CD4-positive, alpha-beta T cell treated with Interleukin-17A for 4 hours (primary cell): ENCODE measurements around the gene ARHGAP8.
A peak's percentile ranks its signal among the peaks of the same experiment; 100 is the strongest.

Source experiments
- DNase-seq: peaks from one replicate; pipeline ENCODE4 v3.0.0-alpha.2; 2020; ENCODE audit warnings: mixed read lengths

Gene ARHGAP8

DNA sequence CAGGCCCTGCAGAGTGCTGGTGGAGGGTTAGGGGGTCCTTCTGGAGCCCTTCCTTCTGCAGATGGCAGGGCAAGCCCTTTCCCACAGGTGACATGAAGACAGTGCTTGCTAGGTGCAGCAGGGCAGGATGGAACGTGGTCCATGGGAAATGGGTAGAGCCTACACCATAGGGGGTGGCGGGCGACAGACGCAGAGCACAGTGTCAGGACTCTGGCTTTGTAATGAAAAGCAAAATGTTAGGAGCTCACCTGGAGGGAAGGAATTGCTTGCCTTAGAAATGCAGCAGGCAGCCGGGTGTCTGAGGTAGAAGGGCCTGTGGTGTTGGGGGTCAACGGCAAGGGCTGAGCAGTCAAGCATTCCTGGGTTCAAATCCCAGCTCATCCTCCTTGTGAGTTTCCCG is 54.9 kb downstream of the ARHGAP8 start:
- no peak for DNase-seq

DNA sequence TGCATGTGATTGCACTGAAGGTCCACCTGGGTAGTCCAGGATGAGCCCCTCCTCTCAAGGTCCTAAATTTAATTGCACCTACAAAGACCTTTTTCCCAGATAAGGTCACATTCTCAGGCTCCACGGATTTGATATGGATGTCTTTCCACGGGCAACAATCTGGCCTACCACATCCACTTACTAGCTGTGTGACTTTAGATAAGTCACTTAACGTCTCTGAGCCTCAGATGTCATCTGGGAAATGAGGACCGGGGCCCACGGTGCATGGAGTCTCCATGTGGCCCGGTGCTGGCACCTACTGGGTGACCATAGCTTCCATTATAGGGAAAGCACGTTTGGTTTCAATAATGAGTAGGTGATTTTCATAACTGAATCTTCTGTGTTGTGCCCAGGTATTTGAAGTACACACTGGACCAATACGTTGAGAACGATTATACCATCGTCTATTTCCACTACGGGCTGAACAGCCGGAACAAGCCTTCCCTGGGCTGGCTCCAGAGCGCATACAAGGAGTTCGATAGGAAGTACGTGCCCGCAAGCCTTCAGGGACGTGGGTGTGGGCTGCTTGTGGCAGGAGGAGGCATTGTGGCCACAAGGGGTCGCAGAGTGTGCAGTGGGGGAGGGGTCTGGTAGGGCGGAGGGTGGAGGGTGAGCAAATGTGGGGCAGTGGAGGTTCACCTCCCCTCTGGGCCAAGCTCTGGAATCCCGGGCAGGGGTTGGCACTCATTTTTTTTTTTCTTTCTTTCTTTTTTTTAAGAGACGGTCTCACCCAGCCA is 55.7 kb downstream of the ARHGAP8 start:
- peak; percentile 7 for DNase-seq

- no peak for DNase-seq
Observed at GRCh38 chr22:44809456-44809855, 57.1 kb downstream of the ARHGAP8 start.

GRCh38 chr22:44811141-44811540 is 58.8 kb downstream of the ARHGAP8 start:
- DNase-seq = no peak

- DNase-seq = no peak
Observed at GRCh38 chr22:44813416-44813815, 61.0 kb downstream of the ARHGAP8 start.

DNA sequence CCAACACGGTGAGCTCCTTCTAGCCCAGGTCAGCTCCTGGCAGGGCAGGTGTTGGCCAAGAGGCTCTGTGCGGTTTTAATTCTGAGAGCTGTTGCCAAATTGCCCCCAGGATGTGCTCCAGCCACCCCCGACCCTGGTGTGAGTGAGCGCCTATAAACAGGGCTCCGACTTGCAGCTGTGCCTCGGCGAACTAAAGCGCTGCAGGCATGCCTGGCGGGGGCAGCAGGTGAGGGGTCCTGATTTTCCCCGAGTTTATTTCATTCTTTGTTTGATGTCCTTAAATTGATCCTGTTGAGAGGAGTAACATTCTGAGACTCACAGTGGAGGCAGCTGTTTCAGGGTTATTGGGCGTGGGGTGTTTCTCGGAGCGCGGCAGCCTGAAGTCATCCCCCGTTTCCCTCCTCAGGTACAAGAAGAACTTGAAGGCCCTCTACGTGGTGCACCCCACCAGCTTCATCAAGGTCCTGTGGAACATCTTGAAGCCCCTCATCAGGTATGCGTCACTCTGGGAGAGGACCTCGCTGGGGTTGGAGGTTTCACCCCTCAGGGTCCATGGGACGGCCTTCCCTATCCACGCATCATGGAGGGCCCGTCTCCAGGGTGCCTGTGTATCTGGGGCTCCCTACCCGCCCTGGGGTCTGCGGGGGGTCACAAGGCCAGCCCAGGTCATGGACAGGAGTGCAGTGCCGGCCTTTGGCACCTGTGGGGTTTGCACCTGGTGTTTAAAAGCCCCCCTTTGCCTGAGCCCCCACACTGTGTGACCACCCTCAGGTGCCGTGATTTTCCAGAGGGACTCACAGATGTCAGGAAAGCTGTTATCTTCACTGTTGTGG is 62.1 kb downstream of the ARHGAP8 start:
- DNase-seq = no peak

GRCh38 chr22:44815099-44816070 is 63.0 kb downstream of the ARHGAP8 start:
- DNase-seq = no peak

DNA sequence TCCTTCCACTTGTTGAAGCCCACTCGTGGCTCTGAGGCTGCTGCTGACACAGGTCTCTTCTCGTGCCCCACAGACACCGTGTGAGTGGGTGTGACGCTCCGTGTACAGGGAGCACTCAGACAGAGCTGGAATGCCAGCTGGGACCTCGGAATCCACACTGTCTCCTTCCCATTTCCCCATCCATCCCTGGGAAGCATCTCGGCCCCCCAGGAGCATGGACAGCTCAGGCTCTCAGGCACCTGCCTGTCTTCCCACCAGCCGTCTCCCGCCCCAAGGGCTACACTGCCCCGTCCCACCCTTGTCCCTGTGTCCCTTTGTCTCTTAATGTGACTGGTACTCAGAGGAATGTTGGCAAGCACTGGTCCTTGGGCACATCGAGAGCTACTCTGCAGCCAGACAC is 63.8 kb downstream of the ARHGAP8 start:
- no peak for DNase-seq

GRCh38 chr22:44818727-44819126 is 66.4 kb downstream of the ARHGAP8 start:
- no peak for DNase-seq

DNA sequence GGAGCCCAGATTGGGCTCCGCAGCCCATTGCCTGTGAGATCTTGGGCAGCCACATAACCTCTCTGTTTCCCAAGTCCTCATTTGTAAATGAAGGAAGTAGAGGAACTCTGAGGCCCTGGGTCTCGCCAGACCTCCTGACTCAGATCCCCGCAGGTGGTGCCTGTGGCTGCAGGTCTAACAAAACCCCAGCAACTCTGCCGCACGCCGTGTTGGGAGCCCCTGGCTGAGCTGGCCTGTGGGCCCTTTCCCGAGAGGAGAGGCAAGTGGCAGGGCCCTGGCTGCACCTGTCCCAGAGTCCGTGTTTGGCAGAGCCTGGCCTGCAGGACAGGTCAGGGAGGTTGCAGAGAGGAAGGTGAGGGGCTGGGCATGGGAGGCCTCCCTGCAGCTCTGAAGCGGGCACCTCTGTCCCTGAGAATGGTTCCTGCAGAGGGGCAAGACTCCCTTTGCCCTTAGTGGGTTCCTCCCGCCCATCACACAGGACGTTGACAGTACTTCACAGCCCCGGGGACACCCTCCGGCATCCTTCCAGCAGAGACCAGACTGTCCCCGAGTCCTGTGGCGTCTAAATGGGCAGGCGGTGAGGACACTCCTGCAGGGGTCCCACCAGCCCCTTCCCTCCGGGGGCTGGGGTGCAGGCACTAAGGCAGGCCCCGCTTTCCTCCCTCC is 67.7 kb downstream of the ARHGAP8 start:
- DNase-seq = no peak

DNA sequence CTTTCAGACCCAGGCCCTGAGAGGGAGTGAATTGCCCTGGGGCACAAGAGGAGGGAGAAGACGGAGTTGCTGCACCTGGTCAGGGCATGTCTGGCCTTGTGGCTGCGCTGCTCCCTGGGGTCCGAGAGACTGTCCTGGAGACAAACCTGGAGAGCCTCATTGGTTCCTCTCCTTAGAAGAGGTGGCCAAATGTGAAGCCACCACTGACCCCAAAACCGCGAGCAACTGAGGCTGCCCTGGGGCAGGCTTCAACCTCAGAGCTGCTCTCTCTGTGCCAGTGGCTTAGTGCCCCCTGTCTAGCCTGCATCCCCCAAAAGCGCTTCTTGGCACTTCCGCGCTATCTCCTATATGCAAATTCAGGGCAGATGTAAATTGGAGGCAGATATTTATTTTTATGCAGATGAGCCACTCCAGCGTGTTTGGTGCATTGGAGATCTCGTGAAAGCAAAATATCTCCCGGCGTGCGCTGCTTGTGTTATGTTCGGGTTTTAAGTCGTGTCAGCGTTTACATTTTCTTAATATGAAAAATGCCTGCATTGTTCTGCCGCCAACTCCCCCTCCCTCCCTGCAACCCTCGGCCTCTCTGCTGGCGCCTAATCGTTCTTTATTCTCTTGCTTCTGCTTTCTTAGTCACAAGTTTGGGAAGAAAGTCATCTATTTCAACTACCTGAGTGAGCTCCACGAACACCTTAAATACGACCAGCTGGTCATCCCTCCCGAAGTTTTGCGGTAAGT is 69.5 kb downstream of the ARHGAP8 start:
- no peak for DNase-seq

GRCh38 chr22:44822534-44822933 is 70.2 kb downstream of the ARHGAP8 start:
- DNase-seq = no peak

DNA sequence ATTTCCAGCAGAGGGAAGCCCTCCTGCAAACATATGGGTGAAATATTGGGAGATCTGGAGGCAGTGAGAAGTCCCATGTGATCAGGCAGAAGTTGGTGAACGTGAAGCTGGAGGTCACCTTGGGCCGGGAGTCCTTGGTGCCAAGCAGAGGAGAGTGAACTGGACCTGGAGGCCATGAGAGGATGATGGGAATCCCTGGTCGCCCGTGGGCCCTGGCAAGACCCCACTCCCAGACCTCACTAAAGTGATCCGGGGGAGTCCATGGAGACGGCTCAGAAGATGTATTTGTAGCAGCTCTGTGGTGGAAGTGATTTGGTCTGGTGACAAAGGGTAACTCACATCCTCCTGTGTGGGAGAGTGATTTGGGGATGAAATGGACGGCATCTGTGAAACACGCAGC is 71.0 kb downstream of the ARHGAP8 start:
- DNase-seq = no peak

- no peak for DNase-seq
Observed at GRCh38 chr22:44823806-44824205, 71.4 kb downstream of the ARHGAP8 start.

DNA sequence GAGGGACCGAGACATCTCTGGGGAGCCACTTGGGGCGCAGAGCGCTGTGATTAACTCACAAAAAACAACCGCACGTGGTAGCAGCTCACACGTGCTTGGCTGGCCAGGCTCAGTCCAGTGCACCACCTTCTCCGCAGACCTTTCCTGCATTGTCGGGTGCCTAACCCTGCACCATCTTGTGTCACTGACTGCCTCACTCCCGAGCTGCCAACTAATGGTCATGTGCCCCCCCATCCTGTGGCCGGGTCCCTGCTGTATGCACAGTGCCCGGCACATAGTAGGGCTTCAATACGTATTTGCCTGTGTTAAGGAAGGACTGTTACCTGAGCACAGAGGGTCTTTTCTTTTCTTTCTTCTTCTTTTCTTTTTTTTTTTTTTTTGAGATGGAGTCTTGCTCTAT is 71.9 kb downstream of the ARHGAP8 start:
- DNase-seq = no peak

DNA sequence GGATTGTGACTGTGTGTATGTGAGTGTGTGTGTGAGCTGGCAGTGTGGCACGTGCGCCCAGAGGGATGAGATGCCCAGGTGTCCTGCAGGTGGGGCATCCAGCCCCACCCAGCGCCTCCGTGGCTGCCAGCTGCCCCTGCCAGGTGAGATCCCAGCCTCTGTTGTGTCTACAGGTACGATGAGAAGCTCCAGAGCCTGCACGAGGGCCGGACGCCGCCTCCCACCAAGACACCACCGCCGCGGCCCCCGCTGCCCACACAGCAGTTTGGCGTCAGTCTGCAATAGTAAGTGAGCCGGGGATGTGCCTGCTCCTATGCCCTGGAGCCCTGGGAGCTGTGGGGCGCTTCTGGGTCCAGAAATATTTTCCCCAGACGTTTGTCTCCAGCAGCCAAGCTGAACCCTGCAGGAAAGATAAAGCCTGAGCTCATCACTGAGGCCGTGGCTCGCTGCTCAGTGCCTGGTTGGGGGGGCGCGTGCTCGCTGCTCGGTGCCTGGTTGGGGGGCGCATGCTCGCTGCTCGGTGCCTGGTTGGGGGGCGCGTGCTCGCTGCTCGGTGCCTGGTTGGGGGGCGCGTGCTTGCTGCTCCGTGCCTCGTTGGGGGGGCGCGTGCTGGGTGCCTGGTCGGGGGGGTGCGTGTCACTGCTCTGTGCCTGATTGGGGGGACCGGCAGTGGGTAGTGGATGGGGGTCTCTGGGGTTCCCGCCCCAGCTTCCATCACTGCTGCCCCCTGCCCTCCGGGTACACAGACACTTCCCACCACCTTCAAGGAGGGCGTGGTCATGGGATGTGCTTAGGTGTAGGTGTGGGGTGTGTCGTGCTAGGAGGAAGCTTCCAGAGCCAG is 73.2 kb downstream of the ARHGAP8 start:
- DNase-seq = no peak

- DNase-seq = no peak
Observed at GRCh38 chr22:44827666-44828190, 75.4 kb downstream of the ARHGAP8 start.

DNA sequence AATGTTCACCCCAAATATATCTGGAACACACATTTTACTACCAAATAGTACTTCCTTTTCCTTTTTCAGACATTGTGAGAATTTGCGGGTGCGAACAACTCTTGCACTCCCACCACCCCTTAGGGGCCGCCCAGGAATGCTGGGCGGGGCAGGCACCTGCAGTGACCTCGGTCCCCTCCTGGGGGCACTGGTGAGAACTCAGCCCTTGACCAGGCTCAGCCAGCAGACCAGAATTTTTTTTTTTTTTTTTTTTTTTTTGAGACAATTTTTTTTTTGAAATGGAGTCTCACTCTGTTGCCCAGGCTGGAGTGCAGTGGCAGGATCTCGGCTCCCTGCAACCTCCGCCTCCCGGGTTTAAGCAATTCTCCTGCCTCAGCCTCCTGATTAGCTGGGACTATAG is 75.8 kb downstream of the ARHGAP8 start:
- no peak for DNase-seq

DNA sequence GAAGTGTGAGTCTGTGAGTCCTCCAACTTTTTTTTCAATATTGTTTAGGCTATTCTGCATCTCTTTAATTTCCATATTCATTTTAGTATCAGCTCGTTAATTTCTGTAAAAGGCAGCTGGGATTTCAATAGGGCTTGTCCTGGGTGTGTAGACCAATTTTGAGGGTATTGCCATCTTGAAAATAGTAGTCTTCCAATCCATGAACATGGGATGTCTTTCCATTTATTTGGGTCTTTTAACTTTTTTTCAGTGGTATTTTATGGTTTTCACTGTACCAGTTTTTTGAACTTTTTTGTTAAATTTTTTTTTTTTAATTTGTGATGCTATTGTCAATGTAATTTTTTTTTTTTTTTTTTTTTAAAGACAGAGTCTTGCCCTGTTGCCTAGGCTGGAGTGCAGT is 79.5 kb downstream of the ARHGAP8 start:
- DNase-seq = no peak

GRCh38 chr22:44834065-44834464 is 81.7 kb downstream of the ARHGAP8 start:
- DNase-seq = no peak

- no peak for DNase-seq
Observed at GRCh38 chr22:44837481-44837880, 85.1 kb downstream of the ARHGAP8 start.
